SKM-1 treated with dmso at 0.1 percent for 144 hours (cell line): ENCODE results near the gene C5orf63.
A peak's percentile ranks its signal among the peaks of the same experiment; 100 is the strongest.
"Not testable (repeated sequence)": the region's sequence is repeated elsewhere in the genome, so short reads cannot be mapped to it uniquely, and the experiment has no call there.

ENCODE experiments used
- DNase-seq: peaks from one replicate; lab custom pipeline; 2025; ENCODE audit not compliant: unreplicated experiment; lab: John Stamatoyannopoulos, UW

C5orf63 gene

GRCh38 chr5:127072861-127073846 lies at the start of gene C5orf63:
C5orf63 (minus strand) TSS chr5:127073502; CDS start chr5:127058995, 14,507 bp downstream.
- peak; percentile 42 for DNase-seq

- DNase-seq: no peak
Measured at GRCh38 chr5:127112347-127112864, 39.1 kb upstream of the C5orf63 start.

GRCh38 chr5:127111112-127111511 lies 37.8 kb upstream of the C5orf63 start:
- no peak for DNase-seq

DNA sequence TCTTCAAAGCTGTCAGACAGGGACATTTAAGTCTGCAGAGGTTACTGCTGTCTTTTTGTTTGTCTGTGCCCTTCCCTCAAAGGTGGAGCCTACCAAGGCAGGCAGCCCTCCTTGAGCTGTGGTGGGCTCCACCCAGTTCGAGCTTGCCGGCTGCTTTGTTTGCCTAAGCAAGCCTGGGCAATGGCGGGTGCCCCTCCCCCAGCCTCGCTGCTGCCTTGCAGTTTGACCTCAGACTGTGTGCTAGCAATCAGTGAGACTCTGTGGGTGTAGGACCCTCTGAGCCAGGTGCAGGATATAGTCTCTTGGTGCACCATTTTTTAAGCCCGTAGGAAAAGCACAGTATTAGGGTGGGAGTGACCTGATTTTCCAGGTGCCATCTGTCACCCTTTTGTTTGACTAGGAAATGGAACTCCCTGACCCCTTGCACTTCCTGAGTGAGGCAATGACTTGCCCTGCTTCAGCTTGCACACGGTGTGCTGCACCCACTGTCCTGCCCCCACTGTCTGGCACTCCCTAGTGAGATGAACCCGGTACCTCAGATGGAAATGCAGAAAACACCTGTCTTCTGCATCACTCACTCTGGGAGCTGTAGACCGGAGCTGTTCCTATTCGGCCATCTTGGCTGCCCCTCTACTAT lies 35.4 kb upstream of the C5orf63 start:
- DNase-seq: not testable (repeated sequence)

- no peak for DNase-seq
Measured at GRCh38 chr5:127101935-127102334, 28.6 kb upstream of the C5orf63 start.

DNA sequence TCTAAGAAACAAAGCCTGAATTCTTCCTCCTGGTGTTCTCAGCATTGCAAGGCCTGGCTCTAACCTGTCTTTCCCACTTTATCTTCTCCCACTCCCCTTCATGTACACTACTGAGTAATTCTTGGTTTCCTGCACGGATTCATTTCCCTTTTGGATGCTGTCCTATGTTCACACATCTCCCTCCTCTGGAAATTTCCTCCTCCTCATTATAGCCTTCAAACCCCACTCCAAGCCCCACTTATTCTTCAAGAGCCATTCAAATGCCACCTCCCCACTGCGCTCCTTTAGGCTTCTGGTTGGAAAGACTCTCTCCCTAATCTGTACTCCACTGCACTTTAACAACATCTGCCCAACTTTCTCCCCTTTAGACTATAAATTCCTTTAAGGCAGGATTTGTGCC lies 28.2 kb upstream of the C5orf63 start:
- no peak for DNase-seq

DNA sequence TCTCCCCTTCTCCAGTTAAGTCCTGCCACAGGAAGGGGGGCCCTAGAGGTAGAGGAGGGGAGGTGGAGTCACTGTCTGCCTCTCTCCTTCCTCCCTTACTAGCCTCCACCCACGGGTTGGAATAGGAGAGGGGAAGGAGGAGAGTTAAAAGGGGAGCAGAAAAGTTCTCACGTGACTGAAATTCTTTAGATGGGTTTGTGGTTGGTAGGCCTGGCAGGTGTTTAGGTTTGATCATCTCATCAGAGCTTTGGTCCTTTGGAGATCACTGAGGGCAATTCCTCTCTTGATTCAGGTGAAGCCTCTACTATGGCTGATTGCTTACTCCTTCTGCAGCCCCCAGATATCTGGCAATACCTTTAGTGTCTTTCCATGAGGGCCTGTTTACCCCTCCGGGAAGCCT lies 24.9 kb upstream of the C5orf63 start:
- no peak for DNase-seq

- no peak for DNase-seq
Measured at GRCh38 chr5:127097278-127097677, 24.0 kb upstream of the C5orf63 start.

DNA sequence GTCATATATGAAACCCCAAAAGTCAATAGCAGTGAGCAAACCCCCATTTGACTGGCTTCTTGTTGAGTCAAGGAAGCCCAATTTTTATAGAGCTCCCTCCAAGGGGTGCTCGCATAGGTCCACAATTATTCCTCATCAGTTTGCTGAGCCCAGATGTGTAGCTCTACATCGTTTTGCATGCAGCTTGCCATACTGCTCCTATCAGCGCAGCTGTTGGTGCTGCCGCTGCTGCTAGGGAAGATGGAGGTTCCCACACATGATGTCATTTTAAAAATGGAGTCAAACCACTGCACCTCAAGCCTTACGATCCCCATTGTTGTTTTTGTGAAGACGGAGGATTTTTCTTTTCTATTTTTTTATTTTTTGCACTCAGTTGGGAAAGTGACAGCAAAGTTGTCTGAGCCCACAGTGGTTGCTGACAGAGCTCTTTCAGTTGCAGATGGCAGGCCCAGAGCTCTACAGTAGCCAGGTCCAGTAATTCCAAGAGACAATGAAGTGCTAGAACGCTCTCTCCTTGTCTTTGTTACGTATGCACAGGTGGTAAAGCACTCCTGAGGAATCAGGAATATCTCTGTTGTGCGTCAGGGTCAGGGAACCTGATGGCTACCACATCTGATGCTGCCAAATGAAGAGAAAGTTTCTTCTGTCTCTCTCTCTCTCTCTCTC lies 23.2 kb upstream of the C5orf63 start:
- no peak for DNase-seq

GRCh38 chr5:127094161-127094814 lies 21.0 kb upstream of the C5orf63 start:
- no peak for DNase-seq

- no peak for DNase-seq
Measured at GRCh38 chr5:127092690-127093089, 19.4 kb upstream of the C5orf63 start.

- no peak for DNase-seq
Measured at GRCh38 chr5:127089191-127089590, 15.9 kb upstream of the C5orf63 start.

GRCh38 chr5:127088251-127088650 lies 14.9 kb upstream of the C5orf63 start:
- DNase-seq: no peak

GRCh38 chr5:127086589-127086988 lies 13.3 kb upstream of the C5orf63 start:
- no peak for DNase-seq

GRCh38 chr5:127085796-127086195 lies 12.5 kb upstream of the C5orf63 start:
- DNase-seq: no peak

DNA sequence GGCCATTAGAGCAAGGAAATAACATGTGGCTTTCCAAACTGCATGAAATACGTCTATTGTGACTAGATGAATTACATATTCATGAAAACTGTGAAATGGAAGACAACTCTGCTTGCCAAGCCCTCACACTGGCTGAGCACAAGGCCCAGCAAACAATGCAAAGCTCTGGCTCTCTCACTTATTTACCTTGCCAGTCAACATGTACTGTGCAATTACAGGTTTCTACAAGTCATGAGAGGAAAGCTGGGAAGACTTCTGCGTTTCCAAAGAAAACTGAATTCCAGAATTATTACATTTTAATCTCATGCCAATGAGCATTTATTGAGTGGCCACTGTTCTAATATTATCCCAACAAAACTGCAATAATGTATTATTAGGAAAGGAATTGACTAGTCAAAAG lies 12.1 kb upstream of the C5orf63 start:
- no peak for DNase-seq

DNA sequence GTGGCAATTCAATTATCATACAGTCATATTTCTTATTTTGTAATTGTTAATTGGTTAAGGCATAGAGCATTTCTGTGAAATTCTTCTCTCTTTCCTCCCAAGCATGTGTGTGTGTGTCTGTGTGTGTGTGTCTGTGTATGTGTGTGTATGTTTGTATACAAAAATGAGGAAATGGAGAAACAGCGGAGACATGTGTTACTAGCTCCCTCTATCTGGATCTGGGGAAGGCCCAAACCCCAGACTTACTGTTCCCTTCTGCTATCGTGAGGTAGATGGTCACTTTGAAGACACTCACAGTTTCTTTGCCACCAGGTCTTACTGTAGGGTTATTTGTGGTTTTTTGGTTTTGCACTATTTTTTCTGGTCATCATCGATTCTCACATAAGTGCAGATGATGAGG lies 11.4 kb upstream of the C5orf63 start:
- DNase-seq: no peak

GRCh38 chr5:127083711-127084110 lies 10.4 kb upstream of the C5orf63 start:
- DNase-seq: no peak

GRCh38 chr5:127079994-127080491 lies 6.7 kb upstream of the C5orf63 start:
- DNase-seq: peak; percentile 86

DNA sequence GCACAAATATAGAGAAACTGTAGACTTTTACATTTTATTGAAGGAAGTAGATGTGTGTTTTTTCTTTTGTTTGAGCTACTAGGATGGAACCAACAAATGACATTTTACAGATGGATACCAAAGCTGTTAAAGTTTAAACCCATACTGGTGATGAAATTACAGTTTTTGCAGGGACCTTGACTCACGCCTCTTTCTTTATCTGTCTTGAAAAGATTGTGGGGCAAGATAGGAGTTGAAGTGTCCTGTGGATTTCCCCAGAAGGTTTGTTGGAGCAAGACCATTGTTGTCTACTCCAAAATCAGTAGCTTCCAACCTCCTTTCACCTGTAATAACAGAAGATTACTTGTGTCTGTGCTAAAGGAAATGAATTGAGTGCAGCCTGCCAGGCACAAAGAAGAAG lies 4.1 kb upstream of the C5orf63 start:
- no peak for DNase-seq
